ENCODE results near the gene TERT. TPM values are rescaled to one million over a fixed set of nuclear protein-coding genes. Genes with fewer than 3 reads are reported as not detected.
A peak's percentile ranks its signal among the peaks of the same experiment; 100 is the strongest.
"Not testable (repeated sequence)": the region's sequence is repeated elsewhere in the genome, so short reads cannot be mapped to it uniquely, and the experiment has no call there.

The TERT gene
- total and polyA plus RNA-seq, 7 donors: 2.9 TPM; not detected in 6

GRCh38 chr5:1285141-1285540, 9.7 kb downstream of the TERT start:
- Histone ChIP-seq H3K36me3 (no peaks in the 10 kb centered on the region), H3K27ac (no peak overlapping the region), H3K27me3 (peaks cover 0 to 9% (median 7%) of the 10 kb centered on the region in 3 donors), H3K9me3 (no peaks in the 10 kb centered on the region), H3K4me1 (no peaks in the 10 kb centered on the region), H3K4me3 (no peak overlapping the region)
- DNase-seq: peak; percentile 52
- TF ChIP-seq POLR2A (IDR thresholded peaks at IDR 0.05): no peak
- TF ChIP-seq EP300 (IDR thresholded peaks at IDR 0.05): no peak
- no peak for TF ChIP-seq CTCF (IDR thresholded peaks at IDR 0.05)
- intact Hi-C loops (cut with DNase I): no loop called here
- WGBS, 2 donors: 95% methylated on average over 12 of the region's 12 CpGs

DNA sequence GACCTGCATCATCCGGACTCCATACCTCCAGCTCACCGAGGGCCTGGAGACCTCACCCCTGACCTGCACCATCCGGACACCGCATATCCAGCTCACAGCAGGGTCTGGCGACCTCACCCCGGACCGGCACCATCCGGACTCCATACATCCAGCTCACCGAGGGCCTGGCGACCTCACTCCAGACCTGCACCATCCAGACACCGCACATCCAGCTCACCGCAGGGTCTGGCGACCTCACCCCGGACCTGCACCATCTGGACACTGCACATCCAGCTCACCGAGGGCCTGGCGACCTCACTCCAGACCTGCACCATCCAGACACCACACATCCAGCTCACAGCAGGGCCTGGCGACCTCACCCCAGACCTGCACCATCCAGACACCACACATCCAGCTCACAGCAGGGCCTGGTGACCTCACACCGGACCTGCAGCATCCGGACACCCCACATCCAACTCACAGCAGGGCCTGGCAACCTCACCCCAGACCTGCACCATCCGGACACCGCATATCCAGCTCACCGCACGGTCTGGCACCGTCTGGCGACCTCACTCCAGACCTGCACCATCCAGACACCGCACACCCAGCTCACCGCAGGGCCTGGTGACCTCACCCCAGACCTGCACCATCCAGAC, 10.4 kb downstream of the TERT start:
- intact Hi-C loops (cut with DNase I); H3K9me3 ChIP-seq; H3K27ac ChIP-seq; H3K36me3 ChIP-seq; H3K4me1 ChIP-seq; H3K4me3 ChIP-seq; H3K27me3 ChIP-seq: not testable (repeated sequence)
- DNase-seq: peak; percentile 46
- 88 to 89% methylated on average over 27 of the region's 27 CpGs for WGBS, 2 donors

DNA sequence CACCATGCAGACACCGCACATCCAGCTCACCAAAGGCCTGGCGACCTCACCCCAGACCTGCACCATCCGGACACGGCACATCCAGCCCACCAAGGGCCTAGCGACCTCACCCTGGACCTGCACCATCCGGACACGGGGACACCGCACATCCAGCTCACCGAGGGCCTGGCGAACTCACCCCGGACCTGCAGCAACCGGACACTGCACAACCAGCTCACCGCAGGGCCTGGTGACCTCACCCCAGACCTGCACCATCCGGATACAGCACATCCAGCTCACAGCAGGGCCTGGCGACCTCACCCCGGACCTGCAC, 11.2 kb downstream of the TERT start:
- H3K4me3 ChIP-seq; H3K27ac ChIP-seq; H3K9me3 ChIP-seq; H3K27me3 ChIP-seq; DNase-seq; H3K4me1 ChIP-seq; H3K36me3 ChIP-seq; intact Hi-C loops (cut with DNase I): not testable (repeated sequence)
- WGBS, 2 donors: 92% methylated on average over 16 of the region's 16 CpGs

- whole genome bisulfite sequencing, 2 donors: 95% methylated on average over 40 of the region's 40 CpGs
- H3K27me3 ChIP-seq; H3K4me3 ChIP-seq; H3K4me1 ChIP-seq; H3K36me3 ChIP-seq; H3K9me3 ChIP-seq; intact Hi-C loops (cut with DNase I); H3K27ac ChIP-seq: not testable (repeated sequence)
- DNase-seq: peak; percentile 48
Measured at GRCh38 chr5:1282993-1283728, 11.7 kb downstream of the TERT start.

- Histone ChIP-seq H3K9me3 (no peaks in the 10 kb centered on the region), H3K27ac (no peak overlapping the region), H3K4me3 (no peak overlapping the region), H3K4me1 (no peaks in the 10 kb centered on the region), H3K27me3 (no peaks in the 10 kb centered on the region), H3K36me3 (no peaks in the 10 kb centered on the region)
- TF ChIP-seq POLR2AphosphoS5 (IDR thresholded peaks at IDR 0.05) (no peak), CTCF (IDR thresholded peaks at IDR 0.05) (no peak)
- intact Hi-C loops (cut with DNase I): no loop called here
- 89 to 92% methylated on average over 37 of the region's 37 CpGs for WGBS, 2 donors
- peak; percentile 60 for DNase-seq
Measured at GRCh38 chr5:1282131-1282992, 12.5 kb downstream of the TERT start.

DNA sequence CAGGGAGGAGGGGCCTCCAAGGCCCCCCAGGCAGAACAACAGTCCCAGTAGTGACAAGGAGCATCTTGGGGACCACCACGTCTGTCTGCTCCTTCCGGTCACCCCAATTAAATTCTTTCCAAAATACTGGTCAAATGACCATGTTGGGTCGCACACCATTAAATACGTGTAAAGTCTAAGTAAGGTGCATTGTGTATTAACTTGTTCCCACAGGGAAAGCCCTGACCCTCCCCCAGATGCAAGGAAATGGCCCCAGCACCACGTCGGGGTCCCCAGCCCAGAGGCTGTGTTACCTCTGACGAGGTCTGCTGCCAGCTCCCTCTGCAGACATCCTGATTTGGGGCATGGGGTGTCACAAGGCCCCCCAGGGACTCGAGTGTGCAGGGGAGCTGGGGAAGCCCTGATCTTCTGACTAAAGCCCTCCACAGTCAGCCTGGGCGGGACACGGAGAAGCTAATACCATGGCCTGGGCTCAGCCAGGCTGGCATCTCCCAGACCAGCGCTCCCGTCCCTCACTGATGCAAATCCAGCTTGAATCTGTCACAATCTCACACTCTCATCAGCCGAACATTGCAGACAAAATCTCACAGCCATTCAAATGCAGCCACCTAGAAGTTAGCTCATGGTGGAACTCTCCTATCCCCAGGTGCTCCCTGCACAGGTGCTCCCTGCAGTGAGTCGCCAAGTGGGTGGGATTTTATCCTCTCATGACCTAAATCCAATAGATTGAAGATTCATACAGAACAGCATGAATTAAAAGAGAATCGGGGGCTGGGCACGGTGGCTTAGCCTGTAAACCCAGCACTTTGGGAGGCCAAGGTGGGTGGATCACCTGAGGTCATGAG, 13.6 kb downstream of the TERT start:
- Histone ChIP-seq H3K27ac (no peak overlapping the region), H3K36me3 (no peaks in the 10 kb centered on the region), H3K4me1 (no peaks in the 10 kb centered on the region), H3K27me3 (no peaks in the 10 kb centered on the region), H3K9me3 (no peaks in the 10 kb centered on the region), H3K4me3 (no peak overlapping the region)
- intact Hi-C loops (cut with DNase I): no loop called here
- TF ChIP-seq CTCF (IDR thresholded peaks at IDR 0.05) (no peak), POLR2AphosphoS5 (IDR thresholded peaks at IDR 0.05) (no peak), EP300 (IDR thresholded peaks at IDR 0.05) (no peak), POLR2A (IDR thresholded peaks at IDR 0.05) (no peak)
- DNase-seq: peak; percentile 46
- WGBS, 2 donors: 92 to 93% methylated on average over 16 of the region's 16 CpGs

Measured in sigmoid colon (tissue), 7 donors.